8988T (cell line): ENCODE measurements around the gene NFATC2.

Experiments used
- DNase-seq: peaks from one replicate; pipeline ENCODE4 v3.0.0; 2011

Gene NFATC2

GRCh38 chr20:51409192-51409880 is 133.2 kb downstream of the NFATC2 start:
- DNase-seq = no peak

DNA sequence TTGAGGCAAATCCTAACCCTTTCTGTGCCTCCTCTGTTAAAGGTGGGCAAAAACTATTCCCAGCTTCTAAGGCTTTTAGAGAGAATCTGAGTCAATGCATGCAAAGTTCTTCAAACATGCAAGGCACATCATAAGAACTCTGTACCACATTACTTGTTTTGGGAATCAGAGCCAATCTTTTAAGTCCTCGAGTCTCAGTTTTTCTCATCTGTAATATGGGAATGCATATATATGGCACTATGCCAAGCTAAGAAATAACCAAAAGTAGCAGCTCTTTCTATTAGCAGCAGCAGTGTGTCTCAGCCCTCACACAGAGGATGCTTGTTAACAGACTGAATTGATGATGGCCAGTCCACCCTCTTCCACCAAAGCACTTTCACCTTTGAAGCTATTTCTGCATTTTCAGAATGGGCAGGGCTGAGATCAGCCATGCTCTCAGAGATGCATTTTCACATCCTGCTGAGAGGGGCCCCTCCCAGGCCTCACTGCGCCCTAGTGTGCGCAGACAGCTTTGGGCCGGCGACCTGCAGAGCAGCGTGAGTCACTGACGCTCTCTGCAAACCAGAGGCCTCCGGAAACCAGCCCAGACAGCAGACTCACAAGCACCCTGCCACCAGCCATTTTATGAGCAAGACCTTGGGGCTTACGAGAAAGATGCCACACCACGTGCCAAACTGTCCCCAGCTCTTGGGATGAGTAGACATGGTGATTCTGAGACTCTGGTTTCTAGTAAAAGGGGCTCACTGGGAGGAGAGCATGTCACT is 138.0 kb downstream of the NFATC2 start:
- no peak for DNase-seq

DNA sequence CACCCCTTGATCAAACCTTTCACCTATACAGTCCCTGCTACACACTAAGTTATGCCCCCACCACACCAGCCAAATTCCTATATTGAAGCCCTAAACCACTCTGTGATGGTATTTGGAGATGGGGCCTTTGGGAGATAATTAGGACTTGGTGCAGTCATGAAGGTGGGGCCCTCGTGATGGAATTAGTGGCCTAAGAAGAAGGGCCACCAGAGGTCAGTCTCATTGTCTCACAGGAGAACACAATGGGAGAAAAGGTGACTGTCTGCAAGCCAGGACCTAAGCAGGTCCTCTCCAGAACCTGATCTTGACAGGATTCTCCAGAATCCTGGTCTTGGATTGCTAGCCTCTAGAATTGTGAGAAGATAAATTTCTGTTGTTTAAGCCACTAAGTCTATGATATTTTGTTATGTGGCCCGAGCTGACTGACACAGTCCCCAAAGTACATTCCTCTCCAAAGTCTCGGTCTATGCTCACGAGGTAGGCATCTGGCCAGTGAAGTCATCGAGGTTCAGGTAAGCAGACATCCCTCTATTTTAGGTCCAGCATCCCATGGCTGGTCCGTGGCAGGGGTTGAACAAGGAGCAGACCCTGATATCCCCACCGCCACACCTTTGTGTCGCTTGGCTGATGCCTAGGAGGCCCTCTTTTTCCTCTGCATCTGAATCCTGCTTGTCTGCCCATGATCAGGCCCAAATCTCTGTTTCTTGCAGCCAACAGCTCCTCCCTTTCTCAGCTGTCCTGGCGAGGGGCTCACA is 138.9 kb downstream of the NFATC2 start:
- DNase-seq = no peak

GRCh38 chr20:51402201-51402600 is 140.3 kb downstream of the NFATC2 start:
- DNase-seq = no peak

DNA sequence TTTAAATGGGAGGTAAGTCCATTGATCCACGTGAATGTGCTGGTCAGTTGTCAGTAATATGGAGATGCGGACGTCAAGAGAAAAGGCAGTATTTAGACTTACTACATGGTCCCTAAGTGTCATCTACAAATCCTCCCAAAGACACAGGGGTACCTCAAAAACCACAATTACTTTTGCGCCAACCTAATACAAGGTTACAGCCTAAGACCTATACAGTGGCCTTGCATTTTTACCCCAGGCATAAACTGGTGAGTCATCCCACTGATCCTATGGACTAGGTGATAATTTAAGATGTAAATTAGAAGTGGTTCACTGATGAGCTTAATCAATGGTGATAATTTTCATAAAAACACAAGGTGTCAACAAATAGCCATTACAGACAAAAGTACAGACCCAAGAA is 141.0 kb downstream of the NFATC2 start:
- DNase-seq = no peak

DNA sequence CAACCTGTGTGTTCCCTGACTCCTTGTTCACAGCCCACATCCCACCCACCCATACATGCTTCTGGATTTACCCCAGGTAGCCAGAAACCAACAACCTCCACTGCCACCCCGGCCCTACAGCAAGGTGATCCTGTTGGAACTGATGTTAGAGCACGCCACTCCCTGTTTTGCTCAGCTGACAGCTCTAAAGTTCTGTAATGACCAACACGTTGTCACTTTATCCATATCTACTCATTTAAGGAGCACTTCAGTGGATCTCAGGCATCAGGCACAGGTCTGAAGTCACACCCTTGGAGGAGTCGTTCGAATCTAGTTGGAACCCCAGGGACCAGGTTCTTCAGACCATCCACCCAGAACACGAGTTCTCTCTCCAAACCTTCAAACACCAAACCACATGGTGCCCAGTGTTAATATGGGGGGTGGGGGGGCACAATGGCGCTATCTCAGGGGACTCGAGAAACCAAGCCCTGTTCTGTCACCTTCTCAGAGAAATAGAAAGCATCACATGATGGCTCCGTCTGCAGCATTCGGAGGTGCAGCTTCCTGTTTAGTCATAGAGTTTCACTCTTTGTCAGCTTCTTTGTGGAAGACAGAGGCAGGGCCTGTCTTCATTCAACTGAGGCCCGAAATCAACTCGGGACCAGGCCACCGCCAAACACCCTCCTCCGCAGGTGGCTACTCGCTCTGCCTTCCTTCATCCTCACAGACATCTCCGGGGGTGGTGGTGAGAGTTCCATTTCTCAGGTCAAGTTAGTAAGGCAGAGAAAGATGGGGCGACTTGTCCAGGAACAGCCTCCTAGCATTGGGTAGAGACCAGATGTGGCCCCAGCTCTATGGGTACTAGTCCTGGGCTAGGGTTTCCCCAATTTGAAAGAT is 142.2 kb downstream of the NFATC2 start:
- no peak for DNase-seq

DNA sequence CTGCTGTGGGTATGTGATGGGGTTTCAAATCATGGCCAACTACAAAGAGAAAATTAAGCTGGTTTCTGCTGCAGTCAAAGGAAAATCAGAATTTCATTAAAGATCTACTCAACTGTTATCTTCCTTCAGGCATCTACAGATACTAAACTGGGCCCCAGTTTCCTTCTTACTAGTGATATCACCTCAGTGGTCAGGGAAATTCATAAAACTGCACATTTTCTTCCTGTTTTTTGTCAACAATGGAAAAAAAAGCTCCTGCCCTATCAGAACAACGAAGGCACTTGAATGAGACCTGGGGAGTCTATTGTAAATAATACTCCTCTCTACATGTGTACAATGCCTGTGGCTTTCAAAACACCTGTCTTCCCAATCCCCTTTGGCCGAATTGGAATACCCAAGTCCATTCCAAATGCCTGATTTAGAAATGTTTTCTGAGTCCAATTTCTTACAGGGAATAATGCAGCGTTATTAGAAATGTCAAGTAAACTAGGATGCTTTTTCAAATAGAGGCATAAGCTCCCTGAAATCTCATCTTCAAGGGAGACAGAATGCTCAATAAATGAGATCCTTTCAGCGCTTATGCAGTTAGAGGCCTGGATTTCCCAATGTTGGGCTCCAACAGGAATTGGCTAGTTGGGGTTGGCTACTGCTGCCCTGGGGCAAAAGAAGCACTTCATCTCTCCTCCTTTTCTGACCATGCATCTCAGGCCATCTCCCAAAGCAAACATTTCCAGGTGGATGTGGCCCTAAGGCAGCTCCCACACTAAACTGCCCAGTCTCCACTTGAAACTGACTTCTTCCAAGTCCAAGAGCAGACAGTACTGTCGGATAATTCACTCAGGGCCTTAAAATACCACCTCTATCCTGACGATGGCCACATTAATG is 143.3 kb downstream of the NFATC2 start:
- no peak for DNase-seq

GRCh38 chr20:51398552-51398951 is 144.0 kb downstream of the NFATC2 start:
- no peak for DNase-seq

GRCh38 chr20:51398083-51398482 is 144.4 kb downstream of the NFATC2 start:
- DNase-seq = no peak

- DNase-seq = no peak
These were observed 145.4 kb downstream of the NFATC2 start for GRCh38 chr20:51397137-51397536.

DNA sequence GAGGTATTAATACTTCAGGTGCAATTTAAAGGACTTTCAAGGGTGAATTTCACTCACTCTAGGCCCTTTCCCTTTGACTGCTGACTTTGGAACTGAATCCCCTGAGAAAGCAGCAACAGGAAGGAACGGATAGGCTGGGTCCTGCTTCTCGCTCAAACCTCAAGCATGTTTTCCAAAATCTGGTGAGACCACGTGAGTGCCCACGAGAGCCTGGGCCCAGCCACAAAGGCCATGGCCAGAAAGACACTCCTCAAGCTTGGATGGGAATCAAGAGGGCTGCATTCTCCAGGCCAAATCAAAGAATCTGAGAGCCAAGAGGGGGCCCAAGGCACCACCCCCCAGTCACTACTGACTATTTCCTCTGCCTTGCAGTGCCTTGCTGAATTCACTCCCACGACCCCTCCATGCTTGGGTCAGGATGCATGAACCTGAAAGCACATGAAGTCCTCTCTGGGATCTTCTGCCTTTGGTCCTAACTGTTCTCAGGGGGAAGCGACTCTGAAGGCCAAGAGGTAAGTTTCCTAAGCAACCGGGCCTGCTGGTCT is 146.1 kb downstream of the NFATC2 start:
- no peak for DNase-seq

GRCh38 chr20:51394706-51395105 is 147.8 kb downstream of the NFATC2 start:
- DNase-seq = no peak

DNA sequence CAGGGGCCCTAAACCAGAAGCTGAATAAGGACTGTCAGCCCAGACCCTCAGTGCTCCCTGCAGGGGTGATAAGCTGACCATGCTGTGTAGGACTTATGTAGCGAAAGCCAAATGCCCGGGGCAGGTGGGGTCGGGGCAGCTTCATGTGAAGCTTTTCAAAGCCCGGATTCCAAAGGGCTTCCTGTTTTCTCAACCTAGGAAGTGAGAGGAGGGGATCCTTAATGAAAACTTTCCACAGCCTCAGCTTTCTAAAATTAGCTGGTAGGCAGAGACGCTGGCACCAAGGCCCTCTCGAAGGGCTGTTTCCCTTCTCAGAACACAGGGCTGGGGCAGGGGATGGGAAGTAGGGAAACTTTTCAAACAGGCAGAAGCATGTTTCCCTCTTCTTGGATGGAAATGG is 148.9 kb downstream of the NFATC2 start:
- no peak for DNase-seq

DNA sequence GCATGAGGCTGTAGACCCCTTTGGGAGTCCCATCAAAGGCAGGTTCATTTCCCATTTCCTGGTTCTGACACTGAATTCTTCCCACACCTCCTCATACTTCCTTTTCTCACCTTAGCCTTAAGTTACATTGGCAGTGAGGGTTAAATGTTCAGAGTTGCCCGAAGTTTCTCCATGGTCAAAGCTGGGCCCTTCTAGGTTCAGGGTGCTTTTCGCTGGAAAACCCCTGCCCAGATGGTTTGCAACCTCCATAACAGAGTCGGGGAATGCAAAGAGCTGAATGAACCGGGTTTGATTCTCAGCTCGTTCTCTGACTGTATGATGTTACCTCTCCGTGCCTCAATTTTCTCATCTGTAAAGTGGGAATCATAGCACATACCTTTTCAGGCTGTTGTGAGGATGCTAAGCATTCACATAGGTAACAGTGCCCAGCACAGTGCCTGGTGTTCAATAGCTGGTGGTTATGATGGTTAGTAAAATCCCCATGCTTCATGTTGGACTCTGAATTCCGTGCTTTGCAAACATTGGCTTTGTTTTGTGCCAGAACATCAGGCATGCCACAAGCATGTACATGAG is 149.8 kb downstream of the NFATC2 start:
- DNase-seq = no peak

DNA sequence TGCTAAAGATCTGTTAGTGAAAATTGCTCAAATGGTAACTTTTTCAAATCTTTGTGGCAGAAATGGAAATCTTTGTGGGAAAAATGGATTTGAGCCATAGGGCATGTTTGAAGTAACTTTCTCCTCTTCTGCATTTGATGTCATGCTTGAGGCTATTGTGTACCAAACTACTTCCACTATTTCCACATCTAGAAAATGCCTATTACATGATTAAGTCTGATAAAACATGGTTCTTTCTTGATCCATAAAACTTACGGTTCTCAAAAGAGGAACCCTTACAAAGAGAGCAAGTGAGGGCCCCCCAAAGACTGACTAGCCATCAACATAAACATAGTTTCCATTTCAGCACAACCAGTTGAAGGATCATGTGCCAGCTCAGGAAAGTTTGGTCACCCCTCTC is 150.6 kb downstream of the NFATC2 start:
- DNase-seq = no peak

- DNase-seq = no peak
These were observed 152.8 kb downstream of the NFATC2 start for GRCh38 chr20:51389543-51390264.

GRCh38 chr20:51388756-51389542 is 153.6 kb downstream of the NFATC2 start:
- DNase-seq = no peak

DNA sequence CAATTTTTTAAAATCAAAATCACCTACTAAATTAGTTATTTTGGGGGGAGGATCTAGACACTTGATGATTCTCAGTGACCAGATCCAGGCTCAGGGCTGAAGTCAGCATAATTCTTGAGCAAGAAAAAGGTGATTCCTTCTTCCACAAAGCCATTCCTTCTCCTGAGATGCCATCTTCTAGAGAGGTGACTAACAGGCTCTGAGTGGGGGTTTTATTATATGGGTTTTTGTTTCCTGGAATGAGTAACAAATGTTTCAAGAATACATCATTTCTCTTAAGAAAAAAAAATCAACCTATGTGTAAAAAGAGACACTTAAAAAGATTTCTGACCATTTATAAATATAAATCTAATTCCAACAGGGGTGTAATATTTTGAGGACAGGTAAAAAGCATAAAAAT is 154.3 kb downstream of the NFATC2 start:
- DNase-seq = no peak

GRCh38 chr20:51387125-51387875 is 155.2 kb downstream of the NFATC2 start:
- DNase-seq = no peak
